Measurements from ENCODE around the gene BCLAF3. TPM values are rescaled to one million over a fixed set of nuclear protein-coding genes. Genes with fewer than 3 reads are reported as not detected.

BCLAF3 gene
- total RNA-seq, 2 experiments from 2014 or later, result 8.0 to 8.9 TPM

GRCh38 chrX:20005883-20006282 lies 15.0 kb upstream of the BCLAF3 start:
- H3K36me3 Mint-ChIP-seq, result no peaks in the 10 kb centered on the region
- POLR2A ChIA-PET, result no interaction called here
- peaks cover 4% of the 10 kb centered on the region for H3K4me1 Mint-ChIP-seq
- H3K4me3 Mint-ChIP-seq, result no peak overlapping the region
- H3K27ac Mint-ChIP-seq, result no peak overlapping the region
- DNase-seq (no peak), ATAC-seq (ENCODE audit: low read depth) (no peak)
- peaks cover 2% of the 10 kb centered on the region for H3K27me3 Mint-ChIP-seq
- no peaks in the 10 kb centered on the region for H3K9me3 Mint-ChIP-seq

GRCh38 chrX:20001588-20001987 lies 10.7 kb upstream of the BCLAF3 start:
- Mint-ChIP-seq H3K27me3 (peaks cover 2% of the 10 kb centered on the region), H3K9me3 (no peaks in the 10 kb centered on the region), H3K4me1 (no peaks in the 10 kb centered on the region), H3K36me3 (no peaks in the 10 kb centered on the region), H3K4me3 (no peak overlapping the region), H3K27ac (no peak overlapping the region)
- ATAC-seq (ENCODE audit: low read depth) (no peak), DNase-seq (no peak)
- POLR2A ChIA-PET, result no interaction called here

- H3K9me3 Mint-ChIP-seq, result no peaks in the 10 kb centered on the region
- POLR2A ChIA-PET, result no interaction called here
- no peaks in the 10 kb centered on the region for H3K27me3 Mint-ChIP-seq
- DNase-seq, result no peak
- peak overlapping the region; percentile 85 for H3K4me3 Mint-ChIP-seq
- no peak for ATAC-seq (ENCODE audit: low read depth)
- H3K27ac Mint-ChIP-seq, result peak overlapping the region; percentile 94
- H3K36me3 Mint-ChIP-seq, result peaks cover 2% of the 10 kb centered on the region
- peaks cover 8% of the 10 kb centered on the region for H3K4me1 Mint-ChIP-seq
Measured at GRCh38 chrX:19991350-19991718, 473 bp upstream of the BCLAF3 start.

- DNase-seq, result no peak
- no peaks in the 10 kb centered on the region for H3K27me3 Mint-ChIP-seq
- H3K4me3 Mint-ChIP-seq, result peak overlapping the region; percentile 89
- peak overlapping the region; percentile 61 for H3K27ac Mint-ChIP-seq
- ATAC-seq (ENCODE audit: low read depth), result peak; percentile 7
- POLR2A ChIA-PET, result no interaction called here
- H3K36me3 Mint-ChIP-seq, result peaks cover 6% of the 10 kb centered on the region
- H3K4me1 Mint-ChIP-seq, result peaks cover 9% of the 10 kb centered on the region
- H3K9me3 Mint-ChIP-seq, result no peaks in the 10 kb centered on the region
Measured at GRCh38 chrX:19990151-19990555, 708 bp downstream of the BCLAF3 start.

GRCh38 chrX:19987856-19988255 lies 3.0 kb downstream of the BCLAF3 start:
- H3K27me3 Mint-ChIP-seq, result no peaks in the 10 kb centered on the region
- ATAC-seq (ENCODE audit: low read depth), result no peak
- peaks cover 9% of the 10 kb centered on the region for H3K4me1 Mint-ChIP-seq
- H3K36me3 Mint-ChIP-seq, result peaks cover 6% of the 10 kb centered on the region
- H3K4me3 Mint-ChIP-seq, result no peak overlapping the region
- POLR2A ChIA-PET, result interaction anchor here (1.0 kb wide), 1 partner anchor 17 kb away, joined by 3 read pairs; no protein-coding TSS in a partner anchor
- no peak for DNase-seq
- H3K9me3 Mint-ChIP-seq, result no peaks in the 10 kb centered on the region
- no peak overlapping the region for H3K27ac Mint-ChIP-seq

DNA sequence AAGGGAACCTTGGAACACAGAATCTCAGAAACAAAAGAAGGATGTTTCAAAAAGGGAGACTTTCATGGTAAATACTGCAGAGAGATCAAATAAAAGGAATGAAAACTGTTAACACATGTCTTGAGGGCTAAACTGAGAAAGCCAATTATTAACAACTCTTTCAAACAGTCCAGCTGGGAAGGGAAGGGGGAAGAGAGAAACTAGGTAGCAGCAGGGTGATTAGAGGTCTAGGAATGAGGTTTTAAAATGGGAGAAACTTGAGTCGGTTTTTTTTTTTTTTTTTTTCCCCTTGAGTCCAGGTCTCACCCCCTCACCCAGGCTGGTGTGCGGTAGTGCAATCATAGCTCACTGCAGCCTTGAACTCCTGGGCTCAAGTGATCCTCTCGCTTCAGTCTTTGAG lies 4.3 kb downstream of the BCLAF3 start:
- DNase-seq (no peak), ATAC-seq (ENCODE audit: low read depth) (no peak)
- peaks cover 7% of the 10 kb centered on the region for H3K36me3 Mint-ChIP-seq
- no peaks in the 10 kb centered on the region for H3K9me3 Mint-ChIP-seq
- peaks cover 9% of the 10 kb centered on the region for H3K4me1 Mint-ChIP-seq
- no peaks in the 10 kb centered on the region for H3K27me3 Mint-ChIP-seq
- no peak overlapping the region for H3K27ac Mint-ChIP-seq
- POLR2A ChIA-PET, result no interaction called here
- H3K4me3 Mint-ChIP-seq, result no peak overlapping the region

DNA sequence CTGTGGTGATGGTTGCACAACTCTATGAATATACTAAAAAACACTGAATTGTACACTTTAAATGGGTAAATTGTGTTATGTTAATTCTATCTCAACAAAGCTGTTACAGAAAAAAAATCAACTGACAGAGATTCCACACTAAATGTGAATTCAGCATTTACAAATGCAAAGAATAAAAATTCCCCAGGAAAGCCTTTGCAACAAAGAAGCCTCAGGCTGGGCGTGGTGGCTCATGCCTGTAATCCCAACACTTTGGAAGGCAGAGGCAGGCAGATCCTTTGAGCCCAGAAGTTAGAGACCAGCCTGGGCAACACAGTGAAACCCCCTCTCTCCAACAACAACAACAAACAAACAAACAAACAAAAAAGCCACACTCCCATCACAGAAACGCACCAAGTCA lies 8.9 kb downstream of the BCLAF3 start:
- Mint-ChIP-seq H3K9me3 (peaks cover 5% of the 10 kb centered on the region), H3K27me3 (no peaks in the 10 kb centered on the region), H3K36me3 (peaks cover 19% of the 10 kb centered on the region), H3K4me3 (no peak overlapping the region), H3K27ac (no peak overlapping the region), H3K4me1 (peaks cover 5% of the 10 kb centered on the region)
- POLR2A ChIA-PET, result no interaction called here
- no peak for DNase-seq
- no peak for ATAC-seq (ENCODE audit: low read depth)

GRCh38 chrX:19975845-19976244 lies 15.0 kb downstream of the BCLAF3 start:
- ATAC-seq (ENCODE audit: low read depth) (no peak), DNase-seq (no peak)
- no peak overlapping the region for H3K27ac Mint-ChIP-seq
- H3K9me3 Mint-ChIP-seq, result peaks cover 10% of the 10 kb centered on the region
- H3K27me3 Mint-ChIP-seq, result no peaks in the 10 kb centered on the region
- no peak overlapping the region for H3K4me3 Mint-ChIP-seq
- H3K36me3 Mint-ChIP-seq, result peaks cover 19% of the 10 kb centered on the region
- POLR2A ChIA-PET, result no interaction called here
- peaks cover 2% of the 10 kb centered on the region for H3K4me1 Mint-ChIP-seq

GRCh38 chrX:19972984-19973383 lies 17.9 kb downstream of the BCLAF3 start:
- H3K4me1 Mint-ChIP-seq, result peaks cover 2% of the 10 kb centered on the region
- H3K4me3 Mint-ChIP-seq, result no peak overlapping the region
- peaks cover 15% of the 10 kb centered on the region for H3K36me3 Mint-ChIP-seq
- H3K27ac Mint-ChIP-seq, result no peak overlapping the region
- DNase-seq, result no peak
- H3K27me3 Mint-ChIP-seq, result no peaks in the 10 kb centered on the region
- POLR2A ChIA-PET, result no interaction called here
- peaks cover 6% of the 10 kb centered on the region for H3K9me3 Mint-ChIP-seq
- no peak for ATAC-seq (ENCODE audit: low read depth)

DNA sequence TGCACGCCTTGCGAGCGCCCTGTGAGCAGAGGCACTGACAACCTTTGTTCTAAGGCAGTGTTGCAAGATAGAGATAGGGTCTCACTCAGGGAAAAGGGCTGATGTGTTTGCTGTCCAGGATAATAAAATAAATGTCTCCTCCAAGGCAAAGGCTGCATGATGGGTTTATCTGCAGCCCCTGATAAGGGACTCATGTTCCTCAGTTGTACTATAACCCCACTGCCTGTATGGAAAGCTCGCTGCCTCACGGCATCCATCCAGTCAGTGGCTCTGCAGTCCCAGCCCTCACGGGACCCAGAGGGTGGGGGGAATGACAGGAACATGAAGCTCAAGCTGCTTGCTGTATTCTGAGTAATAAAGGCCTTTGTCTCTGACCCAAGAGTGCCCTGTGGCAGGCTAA lies 22.6 kb downstream of the BCLAF3 start:
- peaks cover 18% of the 10 kb centered on the region for H3K36me3 Mint-ChIP-seq
- peaks cover 10% of the 10 kb centered on the region for H3K4me1 Mint-ChIP-seq
- ATAC-seq (ENCODE audit: low read depth) (no peak), DNase-seq (no peak)
- H3K9me3 Mint-ChIP-seq, result no peaks in the 10 kb centered on the region
- no peak overlapping the region for H3K27ac Mint-ChIP-seq
- POLR2A ChIA-PET, result no interaction called here
- no peaks in the 10 kb centered on the region for H3K27me3 Mint-ChIP-seq
- H3K4me3 Mint-ChIP-seq, result no peak overlapping the region

GRCh38 chrX:19966056-19966455 lies 24.8 kb downstream of the BCLAF3 start:
- H3K36me3 Mint-ChIP-seq, result peaks cover 21% of the 10 kb centered on the region
- no peak for DNase-seq
- peaks cover 10% of the 10 kb centered on the region for H3K4me1 Mint-ChIP-seq
- H3K4me3 Mint-ChIP-seq, result no peak overlapping the region
- ATAC-seq (ENCODE audit: low read depth), result no peak
- H3K27ac Mint-ChIP-seq, result no peak overlapping the region
- POLR2A ChIA-PET, result no interaction called here
- H3K9me3 Mint-ChIP-seq, result no peaks in the 10 kb centered on the region
- H3K27me3 Mint-ChIP-seq, result no peaks in the 10 kb centered on the region

DNA sequence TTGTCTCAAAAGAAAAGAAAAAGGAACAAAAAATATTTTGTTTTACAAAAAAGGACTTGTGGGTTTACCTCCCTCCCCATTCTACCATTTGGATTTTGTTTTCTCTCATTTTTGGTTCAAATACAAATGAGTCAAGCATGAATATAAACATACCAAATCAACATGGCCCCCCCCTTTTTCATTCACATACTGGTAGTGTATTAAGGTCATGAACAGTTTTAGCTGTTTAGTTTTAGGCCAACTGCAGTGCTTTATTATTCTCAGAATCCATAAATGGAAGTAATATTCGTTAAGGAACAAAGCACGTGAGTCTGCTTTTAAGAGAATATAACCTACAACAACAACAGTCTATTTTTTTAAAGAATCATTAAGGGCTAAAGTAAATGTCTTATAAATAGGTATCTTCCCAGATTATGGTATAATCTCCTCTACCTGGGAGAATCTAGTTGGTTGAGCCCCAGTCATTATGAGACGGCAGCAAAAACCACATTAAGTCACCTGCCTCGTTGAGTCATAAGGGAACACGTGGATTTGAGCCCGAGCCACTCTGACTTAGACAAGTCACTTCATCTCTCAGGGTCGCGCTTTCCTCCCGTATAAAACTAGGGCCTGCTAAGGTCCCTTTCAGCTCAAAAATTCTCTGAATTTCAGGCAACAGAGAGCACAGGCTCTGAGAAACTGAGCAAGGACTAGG lies 26.7 kb downstream of the BCLAF3 start:
- Mint-ChIP-seq H3K27ac (no peak overlapping the region), H3K4me3 (no peak overlapping the region), H3K27me3 (no peaks in the 10 kb centered on the region), H3K36me3 (peaks cover 22% of the 10 kb centered on the region), H3K4me1 (peaks cover 10% of the 10 kb centered on the region), H3K9me3 (no peaks in the 10 kb centered on the region)
- POLR2A ChIA-PET, result interaction anchor here (0.7 kb wide), 1 partner anchor 11 kb away, joined by 3 read pairs; no protein-coding TSS in a partner anchor
- ATAC-seq (ENCODE audit: low read depth), result peak; percentile 65
- no peak for DNase-seq

DNA sequence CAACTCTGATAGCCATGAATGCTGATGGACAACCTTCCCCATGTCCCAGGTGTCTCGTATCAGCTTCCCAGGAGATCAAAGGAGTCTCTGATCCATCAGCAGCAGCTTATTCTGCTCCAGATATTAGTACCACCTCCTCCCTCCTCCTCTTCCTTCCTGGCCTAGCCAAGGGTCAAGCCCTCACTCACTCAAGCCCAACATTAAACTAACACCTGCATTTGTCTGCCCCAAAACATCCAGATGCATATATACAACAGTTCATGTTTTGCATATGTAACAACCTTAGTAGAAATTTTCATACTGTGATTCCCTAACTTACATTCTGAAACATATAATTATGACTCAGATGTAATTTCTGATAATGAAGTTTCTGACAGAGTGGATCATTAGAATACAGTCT lies 29.9 kb downstream of the BCLAF3 start:
- ATAC-seq (ENCODE audit: low read depth) (no peak), DNase-seq (no peak)
- H3K4me1 Mint-ChIP-seq, result peaks cover 7% of the 10 kb centered on the region
- peaks cover 17% of the 10 kb centered on the region for H3K36me3 Mint-ChIP-seq
- H3K27me3 Mint-ChIP-seq, result no peaks in the 10 kb centered on the region
- no peak overlapping the region for H3K27ac Mint-ChIP-seq
- no peaks in the 10 kb centered on the region for H3K9me3 Mint-ChIP-seq
- no peak overlapping the region for H3K4me3 Mint-ChIP-seq
- POLR2A ChIA-PET, result no interaction called here

DNA sequence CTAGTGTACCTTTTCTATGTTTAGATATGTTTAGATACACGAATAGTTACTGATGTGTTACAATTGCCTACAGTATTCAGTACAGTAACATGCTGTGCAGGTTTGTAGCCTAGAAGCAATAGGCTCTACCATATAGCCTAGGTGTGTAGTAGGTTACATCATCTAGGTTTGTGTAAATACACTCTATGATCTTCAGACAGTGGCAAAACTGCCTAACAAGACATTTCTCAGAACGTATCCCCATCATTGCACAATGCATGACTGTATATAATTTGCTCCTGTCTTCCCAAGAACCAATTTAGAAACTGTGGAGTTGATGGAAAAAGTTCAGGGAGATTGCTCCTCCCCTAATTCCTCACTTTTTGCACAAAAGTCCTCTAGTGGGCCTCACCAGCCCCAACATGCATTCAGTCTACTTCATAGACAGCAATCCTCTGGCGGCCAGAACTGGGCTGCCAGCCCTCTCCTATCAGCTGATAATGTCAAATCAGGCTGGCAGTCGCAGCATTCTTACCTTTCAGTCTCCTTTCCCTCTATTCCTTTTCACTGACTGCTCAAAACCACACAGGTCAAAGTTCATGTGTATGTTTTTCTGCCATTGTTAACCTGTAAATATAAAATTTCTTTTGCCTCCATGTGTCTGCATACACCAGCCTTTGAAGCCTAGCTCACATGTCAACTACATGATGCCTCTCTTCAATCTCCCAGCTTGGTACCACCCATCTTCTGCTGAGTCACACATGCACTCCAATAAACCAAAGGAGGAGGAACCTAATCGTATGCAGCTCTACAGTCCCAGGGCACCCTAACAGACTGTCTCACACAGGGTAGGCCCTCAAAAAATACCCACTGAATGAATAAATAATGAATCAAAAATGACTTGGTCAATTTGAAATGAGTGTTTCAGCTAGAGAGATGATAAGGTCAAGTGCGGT lies 32.0 kb downstream of the BCLAF3 start:
- H3K9me3 Mint-ChIP-seq, result no peaks in the 10 kb centered on the region
- POLR2A ChIA-PET, result no interaction called here
- no peak overlapping the region for H3K27ac Mint-ChIP-seq
- ATAC-seq (ENCODE audit: low read depth) (no peak), DNase-seq (no peak)
- H3K27me3 Mint-ChIP-seq, result no peaks in the 10 kb centered on the region
- no peak overlapping the region for H3K4me3 Mint-ChIP-seq
- H3K36me3 Mint-ChIP-seq, result peaks cover 8% of the 10 kb centered on the region
- no peaks in the 10 kb centered on the region for H3K4me1 Mint-ChIP-seq
